ENCODE data around the gene ZNF692.
"Not testable (repeated sequence)": the region's sequence is repeated elsewhere in the genome, so short reads cannot be mapped to it uniquely, and the experiment has no call there.

The ZNF692 gene

GRCh38 chr1:248848602-248849001 is 10.3 kb downstream of the ZNF692 start:
- no peak for DNase-seq

- DNase-seq: no peak
Measured at GRCh38 chr1:248847956-248848561, 10.8 kb downstream of the ZNF692 start.

GRCh38 chr1:248847181-248847955 is 11.5 kb downstream of the ZNF692 start:
- DNase-seq: no peak

- no peak for DNase-seq
Measured at GRCh38 chr1:248844526-248844925, 14.4 kb downstream of the ZNF692 start.

- no peak for DNase-seq
Measured at GRCh38 chr1:248843687-248844086, 15.2 kb downstream of the ZNF692 start.

GRCh38 chr1:248842781-248843331 is 16.0 kb downstream of the ZNF692 start:
- DNase-seq: no peak

GRCh38 chr1:248841702-248842395 is 17.0 kb downstream of the ZNF692 start:
- no peak for DNase-seq

- no peak for DNase-seq
Measured at GRCh38 chr1:248840946-248841345, 17.9 kb downstream of the ZNF692 start.

GRCh38 chr1:248839168-248839555 is 19.7 kb downstream of the ZNF692 start:
- no peak for DNase-seq

GRCh38 chr1:248838357-248839167 is 20.3 kb downstream of the ZNF692 start:
- peak; percentile 83 for DNase-seq

GRCh38 chr1:248837781-248838356 is 21.0 kb downstream of the ZNF692 start, which contains the start of gene ZNF672:
TSS of gene ZNF672 (plus strand) at chr1:248838224. CDS start at chr1:248847275, 9,051 bp downstream.
- DNase-seq: peak; percentile 92

- no peak for DNase-seq
Measured at GRCh38 chr1:248837045-248837780, 21.7 kb downstream of the ZNF692 start.

GRCh38 chr1:248834343-248834940 is 24.4 kb downstream of the ZNF692 start:
- DNase-seq: no peak

- no peak for DNase-seq
Measured at GRCh38 chr1:248831842-248832241, 27.0 kb downstream of the ZNF692 start.

GRCh38 chr1:248830718-248831017 is 28.2 kb downstream of the ZNF692 start:
- DNase-seq: not testable (repeated sequence)

GRCh38 chr1:248828845-248829244 is 30.0 kb downstream of the ZNF692 start:
- no peak for DNase-seq

GRCh38 chr1:248825909-248826760 is 32.8 kb downstream of the ZNF692 start, which contains the start of gene SH3BP5L:
TSS of gene SH3BP5L (minus strand) at chr1:248825915. CDS start at chr1:248824935, 980 bp downstream.
- peak; percentile 79 for DNase-seq

GRCh38 chr1:248825573-248825908 is 33.3 kb downstream of the ZNF692 start:
- no peak for DNase-seq

GRCh38 chr1:248825136-248825535 is 33.7 kb downstream of the ZNF692 start:
- DNase-seq: no peak

GRCh38 chr1:248824701-248825100 is 34.2 kb downstream of the ZNF692 start:
- no peak for DNase-seq
